Activated CD8-positive, alpha-beta memory T cell treated with anti-CD3 and anti-CD28 coated beads for 48 hours (primary cell): Measurements from ENCODE around the gene INTS3.

Experiments used
- DNase-seq, 3 experiments: peaks; one replicate each; pipeline ENCODE4 v3.0.0-alpha.2; 2020; ENCODE audit warnings: low read depth in 2 of 3, low spot score in 2 of 3

Gene INTS3

DNA sequence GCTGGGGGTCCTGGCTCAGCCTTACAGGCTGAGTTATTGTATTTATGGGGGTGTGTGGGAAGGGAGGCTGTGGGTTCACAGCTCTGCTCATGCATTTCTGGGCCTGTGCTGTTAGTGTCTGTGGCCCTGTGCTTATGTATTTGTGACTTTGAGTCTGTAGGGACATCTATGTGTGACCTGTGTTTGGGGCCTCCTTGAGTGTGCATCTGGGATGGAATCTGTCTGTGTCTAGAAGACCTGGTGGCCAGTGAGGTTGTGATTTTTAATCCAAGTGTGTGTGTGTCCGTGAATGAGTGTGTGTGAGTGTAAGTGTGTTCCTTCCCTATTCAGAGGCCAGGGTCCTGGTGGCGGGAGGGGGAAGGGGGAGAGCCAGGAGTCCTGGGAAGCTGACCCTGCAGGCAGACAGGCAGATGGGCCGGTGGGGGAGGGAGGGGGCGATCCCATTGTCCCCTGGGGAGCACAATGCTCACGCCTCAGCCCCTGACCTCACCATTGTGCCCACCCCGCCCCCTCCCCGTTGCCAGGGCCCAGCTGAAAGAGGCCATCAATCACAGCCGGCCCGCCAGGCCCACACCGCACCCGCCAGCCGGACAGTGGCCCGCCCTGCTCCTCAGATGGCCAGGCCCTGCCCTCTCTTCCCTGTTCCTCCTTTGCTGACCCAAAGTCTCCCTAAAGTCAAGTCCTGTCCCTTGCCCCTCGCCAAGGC, 66.9 kb downstream of the INTS3 start:
- no peak for DNase-seq

DNA sequence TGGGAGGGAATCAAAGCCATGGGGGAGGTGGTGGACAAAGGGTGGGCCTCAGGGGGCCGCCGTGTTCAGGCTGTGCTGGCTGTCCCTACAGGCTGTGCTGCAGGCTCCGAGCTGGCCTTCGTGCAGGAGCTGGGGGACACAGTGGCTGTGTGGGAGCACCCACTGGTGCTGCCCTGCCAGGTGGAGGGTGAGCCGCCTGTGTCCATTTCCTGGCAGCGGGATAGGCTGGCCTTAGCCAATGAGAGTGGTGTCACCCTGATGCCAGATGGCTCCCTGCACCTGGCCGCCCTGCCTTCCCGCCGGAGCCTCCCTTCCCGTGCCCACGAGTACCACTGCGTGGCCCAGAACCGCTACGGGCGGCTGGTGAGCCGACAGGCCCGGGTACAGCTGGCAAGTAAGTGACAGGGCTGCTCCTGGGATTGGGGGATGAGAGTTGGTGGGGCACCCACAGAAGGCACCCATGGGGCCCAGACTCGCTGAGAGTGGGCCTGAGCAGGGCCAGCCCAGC, 67.5 kb downstream of the INTS3 start:
- no peak for DNase-seq

DNA sequence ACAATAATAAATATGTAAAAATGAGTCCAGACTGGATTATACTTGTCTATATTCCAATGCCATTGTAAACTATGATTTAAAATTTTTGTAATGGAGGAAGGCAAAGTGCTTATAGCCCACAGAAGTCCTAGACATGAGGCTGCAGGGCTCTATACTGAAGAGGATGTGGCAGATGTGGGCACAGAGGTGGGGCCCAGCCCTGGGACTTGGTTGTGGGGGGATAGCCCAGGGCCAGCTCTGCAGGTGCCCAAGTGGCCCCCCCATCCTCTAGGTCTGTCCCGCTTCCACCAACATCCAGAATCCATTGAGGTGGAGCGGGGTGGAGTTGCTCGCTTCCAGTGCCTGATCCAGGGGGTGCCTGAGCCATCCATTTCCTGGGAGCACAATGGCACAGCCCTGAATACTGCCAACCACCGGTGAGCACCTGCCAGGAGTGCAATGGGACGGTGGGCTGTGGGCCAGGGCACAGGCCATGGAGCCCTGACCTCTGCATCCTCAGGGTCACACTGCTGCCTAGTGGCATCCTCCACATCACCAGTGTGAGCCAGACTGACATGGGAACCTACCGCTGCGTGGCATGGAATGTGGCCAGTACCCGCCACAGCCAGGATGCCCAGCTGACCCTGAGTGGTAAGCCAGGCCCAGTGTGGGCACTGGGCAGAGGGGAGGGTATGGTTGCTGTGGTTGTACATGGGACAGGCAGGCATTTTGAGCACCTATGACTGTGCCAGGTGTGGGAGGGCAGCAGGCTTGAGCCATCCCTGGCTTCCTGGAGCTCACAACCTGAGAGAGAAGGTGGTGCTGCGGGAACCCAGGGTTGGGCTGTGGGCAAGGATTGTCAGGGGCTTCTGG, 68.3 kb downstream of the INTS3 start:
- DNase-seq: no peak

DNA sequence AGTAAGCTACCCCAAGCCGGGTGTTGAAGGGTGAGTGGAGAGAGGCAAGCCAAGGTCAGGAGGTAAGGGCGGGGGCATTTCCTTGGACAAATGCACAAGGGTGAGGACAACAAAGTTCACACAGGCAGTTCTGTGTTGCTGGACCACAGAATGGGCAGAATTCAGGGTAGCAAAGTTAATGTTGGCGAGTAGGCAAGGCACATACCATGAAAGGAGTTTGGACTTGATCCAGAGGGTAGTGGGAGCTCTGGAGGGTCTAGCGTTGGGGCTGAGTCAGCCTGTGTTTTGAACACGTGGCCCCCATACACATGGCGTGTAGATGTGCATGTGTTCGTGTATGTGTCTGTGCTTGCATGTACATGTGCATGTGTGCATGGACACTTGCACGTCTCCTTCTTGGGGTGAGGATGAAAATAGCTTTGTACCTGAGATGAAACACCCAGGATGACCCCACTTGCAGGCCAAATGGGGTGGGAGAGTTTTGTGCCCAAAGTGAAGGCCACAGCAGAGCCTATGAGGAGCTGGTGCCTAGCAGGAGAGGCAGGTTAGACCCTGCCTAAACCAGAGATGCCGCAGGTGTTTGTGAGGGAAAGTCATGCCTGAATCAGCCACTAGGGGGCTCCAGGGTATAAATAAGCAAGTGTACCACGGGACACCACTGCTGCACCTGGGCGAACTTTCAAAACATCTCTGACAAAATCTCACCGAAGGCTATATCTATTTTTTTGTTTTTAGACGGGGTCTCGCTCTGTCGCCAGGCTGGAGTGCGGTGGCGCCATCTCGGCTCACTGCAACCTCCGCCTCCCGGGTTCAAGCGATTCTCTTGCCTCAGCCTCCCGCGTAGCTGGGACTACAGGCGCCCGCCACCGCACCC, 69.2 kb downstream of the INTS3 start:
- peak; percentile 45 to 79 (median 52) for DNase-seq

DNA sequence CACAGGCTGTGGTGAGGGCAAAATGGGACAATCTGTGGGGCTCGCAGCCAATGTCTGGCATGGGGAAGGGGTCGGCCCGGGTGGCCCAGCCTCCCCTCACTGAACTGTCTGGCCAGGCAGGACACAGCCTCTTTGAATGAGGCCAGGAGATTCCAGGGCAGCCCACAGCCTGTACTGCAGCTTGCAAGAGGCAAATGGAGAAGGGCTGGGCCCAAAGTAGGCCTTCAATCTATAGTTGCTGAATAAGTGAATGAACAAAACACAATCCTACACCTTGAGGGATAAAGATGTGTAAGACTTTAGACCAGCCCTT, 70.6 kb downstream of the INTS3 start:
- no peak for DNase-seq

DNA sequence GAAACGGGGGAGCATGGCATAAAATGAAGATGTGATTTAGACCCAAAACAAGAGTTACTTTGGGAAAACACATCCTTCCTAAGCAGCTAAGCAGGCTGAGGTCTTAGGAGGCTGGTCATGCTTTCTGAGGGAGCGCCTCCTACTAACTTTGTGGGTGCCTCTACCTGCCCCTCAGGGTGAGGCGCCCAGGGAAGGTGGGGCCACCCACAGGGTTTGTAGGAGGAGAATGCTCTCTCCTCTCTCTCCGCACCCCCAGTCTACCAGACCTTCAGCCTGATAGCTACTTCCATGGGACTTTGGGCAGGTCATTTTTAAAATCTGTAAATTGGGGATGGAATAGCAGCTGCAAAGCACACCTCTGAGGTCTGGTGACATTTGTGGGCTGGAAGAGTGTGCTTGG, 71.2 kb downstream of the INTS3 start:
- no peak for DNase-seq

DNA sequence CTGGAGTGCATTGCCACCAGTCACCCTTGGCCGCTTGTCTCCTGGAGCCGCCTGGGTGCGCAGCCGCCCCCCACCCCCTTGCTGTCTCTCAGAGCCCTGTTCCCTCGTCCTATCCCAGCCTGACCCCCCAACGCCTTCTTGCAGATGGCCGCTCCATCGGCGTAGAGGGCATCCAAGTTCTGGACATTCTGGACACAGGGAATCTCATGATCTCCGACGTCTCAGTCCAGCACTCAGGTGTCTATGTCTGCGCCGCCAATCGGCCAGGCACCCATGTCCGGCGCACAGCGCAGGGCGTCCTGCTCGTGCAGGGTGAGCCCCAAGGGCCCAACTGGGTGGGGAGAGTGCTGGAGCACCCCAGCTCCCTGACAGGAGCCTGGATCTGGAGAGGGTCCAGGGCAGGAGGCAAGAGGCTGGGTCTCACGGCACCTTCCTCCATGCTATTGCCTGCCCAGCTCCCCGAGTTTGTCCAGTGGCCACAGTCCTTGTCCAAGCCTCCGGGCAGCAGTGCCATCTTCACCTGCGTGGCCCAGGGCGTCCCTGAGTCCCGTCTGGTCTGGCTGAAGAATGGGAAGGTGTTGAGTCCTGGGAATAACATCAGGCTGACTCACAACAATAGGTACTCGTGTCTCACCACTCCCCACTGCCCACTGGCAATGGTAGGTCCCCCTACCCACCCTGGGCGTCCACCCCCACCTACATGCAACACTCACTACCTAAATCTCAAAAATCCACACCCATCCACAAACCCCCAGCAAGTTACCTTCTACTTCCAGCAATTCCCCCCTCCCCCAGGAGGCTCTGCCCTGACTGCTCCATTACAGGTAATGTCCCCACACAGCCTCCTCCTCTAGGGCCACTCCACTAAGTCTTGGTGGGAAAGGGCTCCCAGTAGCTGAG, 72.0 kb downstream of the INTS3 start:
- no peak for DNase-seq

DNA sequence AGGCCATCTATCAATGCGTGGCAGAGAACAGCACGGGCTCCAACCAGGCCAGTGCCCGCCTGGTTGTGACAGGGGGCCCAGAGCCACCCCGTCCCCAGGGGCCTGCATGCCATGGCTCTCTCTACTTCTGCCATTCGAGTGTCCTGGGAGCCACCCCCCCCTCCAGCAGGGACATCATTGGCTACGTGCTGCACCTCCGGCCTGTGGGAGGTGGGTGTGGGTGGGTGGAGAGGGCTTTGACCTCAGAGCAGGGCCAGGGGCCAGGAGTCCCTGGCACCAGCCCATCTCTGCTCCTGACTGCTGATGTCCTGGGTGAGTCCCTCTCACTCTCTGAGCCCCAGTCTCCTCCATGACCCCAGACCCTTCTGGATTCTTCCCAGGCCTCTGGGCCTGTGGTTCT, 72.7 kb downstream of the INTS3 start:
- DNase-seq: no peak

DNA sequence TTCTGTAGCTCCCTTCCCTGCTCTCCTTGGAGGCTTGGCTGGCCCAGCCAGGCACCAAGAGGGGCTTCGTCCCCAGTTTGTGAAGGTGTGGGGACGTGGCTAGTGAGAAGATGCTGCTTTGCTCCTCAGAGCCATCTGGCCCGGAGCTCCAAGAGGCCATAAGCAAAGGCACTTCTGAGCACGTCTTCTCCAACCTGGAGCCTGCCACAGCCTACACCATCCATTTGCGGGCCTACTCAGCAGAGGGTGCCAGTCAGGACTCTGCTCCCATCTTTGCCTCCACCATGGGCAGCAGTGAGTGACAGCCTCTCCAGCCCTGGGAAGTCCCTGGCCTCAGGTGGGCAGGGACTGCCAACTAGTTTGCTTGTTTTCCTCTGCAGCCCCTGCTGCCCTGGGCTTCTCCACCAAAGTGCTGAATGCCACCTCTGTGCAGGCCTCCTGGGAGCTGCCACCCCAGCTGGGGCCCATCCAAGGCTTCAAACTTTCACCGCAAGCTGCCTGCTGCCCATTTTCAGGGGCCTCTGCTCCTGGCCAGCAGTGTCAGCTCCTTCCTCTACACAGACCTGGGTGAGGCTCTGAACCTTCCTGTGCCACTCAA, 73.3 kb downstream of the INTS3 start:
- DNase-seq: no peak

DNA sequence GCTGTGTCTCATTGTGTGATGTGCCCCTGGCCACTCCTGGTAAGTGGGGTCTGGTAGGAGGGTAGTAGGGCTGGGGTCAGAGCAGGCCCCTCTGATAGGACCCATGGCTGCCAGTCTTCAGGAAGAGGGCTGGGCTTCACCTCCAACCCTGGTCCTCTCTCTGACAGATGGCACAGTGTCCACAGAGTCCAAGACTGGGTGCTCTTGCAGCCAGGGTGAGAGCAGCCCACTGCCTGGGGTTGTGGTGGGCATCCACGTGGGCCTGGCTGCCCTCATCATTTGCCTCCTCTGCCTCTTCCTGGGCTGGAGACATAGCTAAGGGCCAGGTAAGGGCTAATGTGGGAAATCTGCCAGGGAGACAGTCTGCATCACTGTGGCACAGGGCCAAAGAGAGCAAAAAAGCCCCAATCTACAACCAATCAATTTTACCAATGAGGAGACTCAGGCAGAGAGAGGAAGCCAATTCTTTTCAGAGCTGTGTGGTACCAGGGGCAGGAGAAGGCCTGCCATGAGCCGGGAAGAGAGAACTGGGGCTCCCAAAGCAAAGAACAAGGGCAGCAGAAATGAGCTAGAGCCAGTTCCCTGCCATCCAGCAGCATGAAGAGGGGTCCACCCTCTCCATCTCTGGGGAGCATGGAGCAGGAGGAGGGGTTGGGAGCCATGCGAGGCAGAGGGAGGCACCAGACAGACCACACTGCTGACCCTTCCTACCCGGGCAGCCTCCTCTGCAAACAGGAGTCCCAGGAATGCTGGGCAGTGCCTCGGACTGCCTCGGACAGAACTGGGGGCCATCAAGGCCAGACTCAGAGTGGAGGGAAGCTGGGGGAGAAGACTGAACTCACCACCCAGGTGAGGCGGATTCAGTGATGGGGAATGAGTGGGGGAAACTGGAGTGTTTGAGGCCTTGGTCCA, 74.2 kb downstream of the INTS3 start:
- DNase-seq: no peak

DNA sequence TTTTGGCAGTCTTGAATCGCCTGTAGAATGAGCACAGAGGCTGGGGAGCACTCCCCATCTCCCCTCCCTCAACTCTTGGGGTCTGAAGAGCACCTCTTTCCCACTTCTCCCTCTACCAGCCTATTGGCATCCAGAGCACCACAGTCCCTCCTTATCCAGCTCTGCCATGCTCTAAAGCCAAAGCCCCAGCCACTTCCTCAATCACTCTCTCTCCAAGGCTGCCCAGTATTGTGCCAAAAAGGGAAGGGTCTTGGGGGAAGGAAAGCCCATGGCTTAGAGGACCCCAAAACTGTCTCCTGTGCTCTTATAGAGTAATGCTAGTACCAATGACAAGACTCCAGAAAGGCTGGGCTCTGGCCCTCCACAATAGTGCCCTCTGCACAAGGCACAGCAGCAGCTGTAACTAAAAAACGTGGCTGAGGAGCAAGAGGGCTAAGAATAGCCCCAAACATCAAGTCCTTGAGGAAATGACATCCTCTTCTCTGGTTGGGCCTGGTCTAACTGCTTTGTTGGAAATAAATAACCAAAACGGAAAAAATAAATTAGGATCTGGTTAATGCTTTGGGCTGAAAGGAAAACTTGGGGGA, 75.7 kb downstream of the INTS3 start:
- no peak for DNase-seq

DNA sequence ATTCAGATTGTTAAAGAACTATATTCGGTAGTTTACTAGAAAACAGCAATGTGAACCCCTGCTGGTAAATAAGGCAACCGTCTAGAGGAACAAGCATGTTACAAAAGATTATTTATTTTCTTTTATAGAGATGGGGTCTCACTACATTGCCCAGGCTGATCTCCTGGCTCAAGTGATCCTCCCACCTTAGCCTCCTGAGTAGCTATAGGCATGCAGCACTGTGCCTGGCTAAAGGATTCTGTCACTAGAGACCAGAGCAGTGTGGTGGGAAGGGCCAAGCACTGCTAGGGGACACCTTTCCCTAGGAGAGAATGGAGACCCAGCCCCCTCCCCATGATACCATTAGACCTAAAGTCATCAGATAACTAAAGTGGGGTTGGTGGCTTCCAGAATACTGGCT, 76.3 kb downstream of the INTS3 start:
- DNase-seq: no peak

DNA sequence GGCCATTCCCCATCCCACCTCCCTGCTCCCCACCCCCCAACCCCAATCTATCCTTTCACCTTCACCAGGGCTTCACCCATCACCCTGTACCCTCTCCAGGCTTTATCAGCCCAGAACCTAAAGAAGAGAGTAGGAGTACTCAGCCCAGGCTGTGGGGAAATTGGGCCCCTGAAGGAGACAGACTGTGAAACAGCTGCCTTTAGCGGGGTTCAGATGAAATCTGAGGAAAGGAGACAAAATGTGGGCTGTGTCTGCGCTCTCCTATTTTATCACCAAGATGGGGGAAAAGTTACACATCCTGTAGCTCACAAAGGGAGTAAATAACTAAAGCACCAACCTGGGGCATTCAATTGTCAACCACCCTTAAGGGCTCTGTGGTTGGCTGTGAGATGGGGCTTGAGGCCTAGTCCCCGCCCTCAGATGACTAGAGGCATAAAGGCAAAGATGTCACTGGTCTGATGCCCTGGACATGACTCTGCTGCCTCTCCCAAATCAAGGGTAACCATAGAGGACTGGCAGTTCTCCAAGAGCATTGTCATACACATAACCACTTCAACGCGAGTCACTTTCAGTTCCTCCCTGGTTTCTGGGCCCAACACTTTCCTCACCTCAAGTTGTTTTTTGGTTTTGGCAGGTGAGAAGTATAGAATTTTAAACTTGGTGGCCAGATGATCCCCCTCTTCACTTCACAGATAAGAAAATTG, 77.3 kb downstream of the INTS3 start:
- DNase-seq: peak in 2 of 3 experiments; percentile 40 to 46

DNA sequence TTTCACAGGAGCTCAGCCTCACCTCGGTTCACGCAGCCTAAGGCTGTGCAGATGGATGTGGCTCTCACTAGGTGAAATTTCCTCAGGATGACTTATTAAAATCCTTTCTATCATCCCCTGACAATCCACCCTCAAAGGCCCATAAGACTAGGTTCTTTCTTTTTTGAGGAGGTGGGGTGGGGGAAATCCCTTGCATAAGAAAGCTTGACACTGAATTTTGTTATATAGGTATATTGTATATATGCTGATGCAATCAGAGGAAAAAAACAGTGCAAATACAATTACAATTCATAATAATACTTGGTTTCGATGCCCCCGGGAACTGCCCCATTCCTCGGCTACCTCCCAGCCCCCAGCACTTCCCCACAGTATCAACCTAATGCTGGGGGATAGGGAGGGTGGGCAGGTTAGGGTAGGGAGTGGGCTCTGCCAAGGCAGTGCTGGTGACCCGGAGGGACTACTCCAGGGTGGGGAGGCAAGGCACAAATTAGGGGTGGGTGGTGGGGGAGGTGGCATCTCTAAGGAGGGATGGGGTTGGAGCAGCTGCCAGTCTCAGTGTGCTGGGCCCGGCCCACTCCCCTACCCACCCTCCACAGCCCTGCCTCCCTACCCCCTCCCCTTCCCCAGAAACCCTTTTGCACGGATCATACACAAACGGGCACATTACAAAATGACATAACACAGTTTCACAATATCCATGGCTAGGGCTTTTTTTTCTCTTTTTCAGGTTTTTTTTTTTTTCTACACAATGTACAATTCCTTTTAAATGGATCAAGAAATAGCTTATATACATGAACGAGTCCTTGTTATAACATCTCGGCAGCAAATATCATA, 78.3 kb downstream of the INTS3 start:
- no peak for DNase-seq

DNA sequence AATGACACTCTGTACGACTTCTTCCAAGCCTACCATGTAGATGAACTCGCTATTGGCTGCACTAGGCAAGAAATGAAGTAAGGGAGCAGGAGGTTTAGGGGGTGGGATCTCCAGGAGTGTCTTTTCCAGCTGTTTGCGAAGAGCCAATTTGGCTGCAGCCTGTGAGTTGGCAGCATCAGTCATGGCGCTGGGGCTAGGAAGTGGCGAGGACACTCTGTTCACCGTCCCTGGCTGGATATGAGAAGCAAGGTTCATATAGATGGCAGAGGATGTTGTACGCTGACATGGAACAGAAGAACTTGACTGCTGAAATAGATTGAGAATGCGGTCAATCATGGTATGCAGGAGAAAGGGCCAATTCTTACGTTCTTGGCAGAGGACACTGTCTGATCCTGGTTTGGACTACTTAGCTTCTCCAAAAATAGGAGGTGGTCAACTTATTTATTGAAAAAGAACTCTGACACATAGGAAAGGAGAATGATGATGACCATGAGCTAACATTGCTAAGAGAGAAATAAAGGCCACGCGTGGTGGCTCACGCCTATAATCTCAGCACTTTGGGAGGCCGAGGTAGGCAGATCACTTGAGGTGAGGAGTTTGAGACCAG, 88.5 kb downstream of the INTS3 start:
- DNase-seq: no peak

DNA sequence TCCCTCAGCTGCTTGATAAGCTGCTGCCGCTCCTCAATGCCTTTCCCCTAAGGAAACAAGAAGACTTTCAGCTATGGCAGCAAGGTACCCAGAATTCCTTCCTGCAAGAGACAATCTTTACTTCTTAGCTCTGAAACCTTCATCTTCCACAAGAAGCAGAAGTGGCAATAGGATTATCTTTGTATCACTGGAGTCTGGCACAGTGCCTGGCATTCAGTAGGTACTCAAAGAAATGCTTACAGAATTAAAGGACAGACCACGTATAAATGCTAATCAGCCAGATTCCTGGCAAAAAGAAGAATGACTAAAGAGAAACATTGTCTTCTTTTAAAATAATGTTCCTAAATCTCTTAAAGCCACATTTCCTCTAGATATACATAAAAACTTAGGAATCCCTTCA, 91.0 kb downstream of the INTS3 start:
- no peak for DNase-seq
